Thyroid gland (tissue), 4 donors: ENCODE data around the gene CTSL. TPM values are rescaled to one million over a fixed set of nuclear protein-coding genes. Genes with fewer than 3 reads are reported as not detected.

Experiments used
- DNase-seq, 2 donors: peaks; one replicate each; pipeline ENCODE4 v3.0.0-alpha.2; 2019
- H3K27ac ChIP-seq, 3 donors: fragments of 200-600 bp; sonication (generic); 1 replicate in 2 of 3; 2 replicates in 1 of 3; pipeline ENCODE4 v1.5.1; 2016 to 2019; ENCODE audit warnings: mild to moderate bottlenecking in 1 of 3, moderate library complexity in 1 of 3
- H3K27me3 ChIP-seq: fragments of 200-600 bp; sonication (generic); one replicate; pipeline ENCODE4 v1.5.1; 2019
- H3K36me3 ChIP-seq, 2 donors: fragments of 200-600 bp; sonication (generic); one replicate each; pipeline ENCODE4 v1.5.1; 2016 to 2019
- H3K4me1 ChIP-seq, 2 donors: fragments of 200-600 bp; sonication (generic); one replicate each; pipeline ENCODE4 v1.5.1; 2017 to 2019
- H3K4me3 ChIP-seq, 3 donors: fragments of 200-600 bp; sonication (generic); replicated peaks in 1 of 3; 1 replicate in 2 of 3; 2 replicates in 1 of 3; pipeline ENCODE4 v1.5.1; 2016; ENCODE audit warnings: mild to moderate bottlenecking in 1 of 3
- H3K9me3 ChIP-seq: fragments of 200-600 bp; sonication (generic); one replicate; pipeline ENCODE4 v1.5.1; 2017
- POLR2A ChIP-seq, 2 donors: fragments of 450-650 bp; IDR thresholded peaks; one replicate each; pipeline ENCODE4 v1.6.1; 2017; ENCODE audit warnings: antibody characterized with exemption in 2 of 2, mild to moderate bottlenecking in 2 of 2, moderate library complexity in 1 of 2
- WGBS, 2 donors: methylation state at CpG; one replicate each; pipeline ENCODE4 v1.1.5; 2017; 5-methylcytosine and 5-hydroxymethylcytosine counted together
- intact Hi-C: fragments of 100-400 bp; cut with DNase I; formaldehyde crosslinking; loops from one replicate; pipeline ENCODE4 v1.15.1; 2023
- total RNA-seq, 4 donors: library from RNA; depleted of rRNA; stranded (reverse); fragments of >200 nt; gene quantifications; one replicate each; pipeline ENCODE4 v1.2.3, GENCODE V29; 2016
- TF ChIP-seq, protein P1 (sequence below), 6 experiments: fragments of 200-600 bp in 3 of 6; fragments of 450-650 bp in 3 of 6; sonication (generic) in 3 of 6; IDR thresholded peaks; one replicate each; pipeline ENCODE4 v1.5.1; 2016 to 2019; ENCODE audit warnings: antibody characterized with exemption in 6 of 6, mild to moderate bottlenecking in 2 of 6, inconsistent platforms in 1 of 6, moderate library complexity in 1 of 6

The CTSL gene
- total RNA-seq, 4 donors from 2014 or later: 62.0 to 172 (median 112) TPM

DNA sequence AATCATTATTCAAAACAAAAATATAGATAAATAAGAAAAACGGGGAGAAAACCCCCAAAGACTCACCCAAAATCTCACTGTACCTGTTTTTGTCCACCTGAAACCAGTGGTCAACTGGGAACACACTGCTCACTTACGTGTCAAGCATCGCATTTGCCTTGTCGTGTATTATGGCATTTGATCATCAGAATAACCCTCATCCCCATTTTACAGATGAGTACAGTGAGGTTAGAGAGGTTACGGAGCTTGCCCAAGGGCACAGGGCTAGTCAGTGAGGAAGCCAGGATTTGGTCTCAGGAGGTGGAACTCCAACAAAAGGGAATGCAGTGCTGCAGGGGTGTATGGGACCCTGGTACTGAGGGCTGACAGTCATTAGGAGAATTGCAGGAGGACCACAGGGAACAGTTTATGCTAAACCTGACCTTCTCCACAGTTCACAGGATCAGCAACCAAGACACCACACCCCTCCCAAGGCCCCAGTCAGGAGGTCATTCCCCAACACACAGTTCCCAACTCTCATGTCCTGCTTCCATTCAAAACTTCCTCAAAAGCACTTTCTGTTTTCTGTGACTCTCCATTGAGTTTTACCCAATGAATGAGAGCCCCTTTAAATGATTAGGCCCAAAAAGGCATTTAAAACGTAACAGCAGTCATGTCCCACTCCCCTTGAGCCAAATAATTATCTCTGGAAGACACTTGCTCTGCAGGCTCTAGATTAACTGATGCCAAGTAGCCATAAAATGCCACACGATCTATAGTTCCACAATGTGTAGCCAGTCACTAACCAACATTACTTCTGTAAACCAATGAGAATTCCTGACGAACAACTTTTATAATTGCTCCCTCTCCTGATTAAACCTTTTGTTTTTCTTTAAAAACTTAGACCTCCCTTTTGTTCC lies 50.8 kb downstream of the CTSL start:
- no peak for TF ChIP-seq POLR2A (IDR thresholded peaks at IDR 0.05)
- TF ChIP-seq, protein P1, sequence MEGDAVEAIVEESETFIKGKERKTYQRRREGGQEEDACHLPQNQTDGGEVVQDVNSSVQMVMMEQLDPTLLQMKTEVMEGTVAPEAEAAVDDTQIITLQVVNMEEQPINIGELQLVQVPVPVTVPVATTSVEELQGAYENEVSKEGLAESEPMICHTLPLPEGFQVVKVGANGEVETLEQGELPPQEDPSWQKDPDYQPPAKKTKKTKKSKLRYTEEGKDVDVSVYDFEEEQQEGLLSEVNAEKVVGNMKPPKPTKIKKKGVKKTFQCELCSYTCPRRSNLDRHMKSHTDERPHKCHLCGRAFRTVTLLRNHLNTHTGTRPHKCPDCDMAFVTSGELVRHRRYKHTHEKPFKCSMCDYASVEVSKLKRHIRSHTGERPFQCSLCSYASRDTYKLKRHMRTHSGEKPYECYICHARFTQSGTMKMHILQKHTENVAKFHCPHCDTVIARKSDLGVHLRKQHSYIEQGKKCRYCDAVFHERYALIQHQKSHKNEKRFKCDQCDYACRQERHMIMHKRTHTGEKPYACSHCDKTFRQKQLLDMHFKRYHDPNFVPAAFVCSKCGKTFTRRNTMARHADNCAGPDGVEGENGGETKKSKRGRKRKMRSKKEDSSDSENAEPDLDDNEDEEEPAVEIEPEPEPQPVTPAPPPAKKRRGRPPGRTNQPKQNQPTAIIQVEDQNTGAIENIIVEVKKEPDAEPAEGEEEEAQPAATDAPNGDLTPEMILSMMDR (IDR thresholded peaks at IDR 0.05): no peak
- no peaks in the 10 kb centered on the region for H3K9me3 ChIP-seq
- intact Hi-C loops: no loop called here
- H3K27me3 ChIP-seq: no peaks in the 10 kb centered on the region
- no peak overlapping the region for H3K4me3 ChIP-seq
- DNase-seq: no peak
- H3K4me1 ChIP-seq: no peaks in the 10 kb centered on the region
- H3K27ac ChIP-seq: no peak overlapping the region
- no peaks in the 10 kb centered on the region for H3K36me3 ChIP-seq
- 79 to 84% methylated on average over 8 of the region's 8 CpGs for WGBS, 2 donors

DNA sequence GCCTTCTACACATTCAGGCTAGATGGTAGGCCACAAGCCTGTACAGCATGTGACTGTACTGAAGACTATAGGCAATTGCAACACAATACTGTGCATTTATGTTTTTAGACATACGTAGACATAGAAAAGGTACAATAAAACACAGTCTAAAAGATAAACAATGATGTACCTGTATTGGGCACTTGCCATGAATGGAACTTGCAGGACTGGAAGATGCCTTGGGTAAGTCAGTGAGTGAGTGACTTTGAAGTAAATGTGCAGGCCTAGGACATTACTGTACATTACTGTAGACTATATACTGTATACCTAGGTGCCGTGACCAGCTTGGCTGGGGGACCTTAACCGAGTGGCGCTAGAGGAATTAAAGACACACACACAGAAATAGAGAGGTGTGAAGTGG lies 53.1 kb downstream of the CTSL start:
- Histone ChIP-seq H3K4me3 (no peak overlapping the region), H3K27me3 (no peaks in the 10 kb centered on the region), H3K27ac (no peak overlapping the region), H3K9me3 (no peaks in the 10 kb centered on the region), H3K36me3 (no peaks in the 10 kb centered on the region), H3K4me1 (no peaks in the 10 kb centered on the region)
- no peak for DNase-seq
- TF ChIP-seq POLR2A (IDR thresholded peaks at IDR 0.05): no peak
- TF ChIP-seq, protein P1 (IDR thresholded peaks at IDR 0.05): no peak
- WGBS, 2 donors: 95 to 99% methylated on average over 4 of the region's 4 CpGs
- intact Hi-C loops: no loop called here

Other genes starting within 250 kb of the CTSL start
- gene DAPK1, start 228.3 kb upstream of the CTSL start, total RNA-seq: 10 to 100 TPM; 32.0 to 76.2 (median 38.2) TPM
- gene SPATA31E1, start 156.8 kb downstream of the CTSL start, total RNA-seq: under 1 TPM in 1 of 4 donors, not detected in 3; under 0.01 TPM
- not detected for gene SPATA31C1, start 191.8 kb downstream of the CTSL start, total RNA-seq
- 10 to 100 TPM; 11.4 to 18.6 (median 14.3) TPM for gene CDK20, start 248.4 kb downstream of the CTSL start, total RNA-seq